ENCODE data around the gene PON3.

Gene PON3

GRCh38 chr7:95396136-95397032, at the start of gene PON3:
PON3 (minus strand) TSS chr7:95396375; CDS start chr7:95396350, 25 bp downstream.
- no peak for DNase-seq

GRCh38 chr7:95444796-95445195, 48.6 kb upstream of the PON3 start:
- no peak for DNase-seq

GRCh38 chr7:95441042-95441823, 45.1 kb upstream of the PON3 start:
- DNase-seq: no peak

- DNase-seq: no peak
Measured at GRCh38 chr7:95440394-95441038, 44.3 kb upstream of the PON3 start.

- no peak for DNase-seq
Measured at GRCh38 chr7:95436407-95436806, 40.2 kb upstream of the PON3 start.

GRCh38 chr7:95435422-95435780, 39.2 kb upstream of the PON3 start:
- no peak for DNase-seq

- peak; percentile 82 for DNase-seq
Measured at GRCh38 chr7:95434557-95435421, 38.6 kb upstream of the PON3 start, which contains the start of gene PON2. PON2 (minus strand) TSS chr7:95435028; CDS start chr7:95434951, 77 bp downstream.

GRCh38 chr7:95433952-95434556, 37.9 kb upstream of the PON3 start:
- DNase-seq: no peak

GRCh38 chr7:95433129-95433528, 37.0 kb upstream of the PON3 start:
- no peak for DNase-seq

- DNase-seq: no peak
Measured at GRCh38 chr7:95432606-95433005, 36.4 kb upstream of the PON3 start.

GRCh38 chr7:95430864-95431263, 34.7 kb upstream of the PON3 start:
- no peak for DNase-seq

- no peak for DNase-seq
Measured at GRCh38 chr7:95429241-95429990, 33.2 kb upstream of the PON3 start.

GRCh38 chr7:95427914-95428516, 31.8 kb upstream of the PON3 start:
- no peak for DNase-seq

- no peak for DNase-seq
Measured at GRCh38 chr7:95427166-95427565, 31.0 kb upstream of the PON3 start.

GRCh38 chr7:95425694-95426093, 29.5 kb upstream of the PON3 start:
- DNase-seq: no peak

- no peak for DNase-seq
Measured at GRCh38 chr7:95424716-95425115, 28.5 kb upstream of the PON3 start.

- no peak for DNase-seq
Measured at GRCh38 chr7:95421847-95422444, 25.8 kb upstream of the PON3 start.

- no peak for DNase-seq
Measured at GRCh38 chr7:95421000-95421846, 25.0 kb upstream of the PON3 start.

- DNase-seq: no peak
Measured at GRCh38 chr7:95412075-95412474, 15.9 kb upstream of the PON3 start.
